HG03066 (cell line): ENCODE data around the gene PRICKLE3.

Experiments used
- ATAC-seq: cut with Tn5 transposase; IDR thresholded peaks from one replicate; pipeline ENCODE4 v1.9.1; 2021; ENCODE audit warnings: low read depth; ENCODE audit not compliant: unreplicated experiment

PRICKLE3 gene

GRCh38 chrX:49209434-49210251 lies 23.5 kb upstream of the PRICKLE3 start:
- no peak for ATAC-seq

GRCh38 chrX:49208399-49208798 lies 22.2 kb upstream of the PRICKLE3 start:
- ATAC-seq = no peak

- ATAC-seq = no peak
These were observed 20.4 kb upstream of the PRICKLE3 start for GRCh38 chrX:49206543-49206942.

- no peak for ATAC-seq
These were observed 19.3 kb upstream of the PRICKLE3 start for GRCh38 chrX:49205443-49205842.

- ATAC-seq = no peak
These were observed 18.5 kb upstream of the PRICKLE3 start for GRCh38 chrX:49204709-49205108.

- ATAC-seq = no peak
These were observed 17.8 kb upstream of the PRICKLE3 start for GRCh38 chrX:49204017-49204416.

GRCh38 chrX:49203536-49203935 lies 17.4 kb upstream of the PRICKLE3 start:
- no peak for ATAC-seq

GRCh38 chrX:49202022-49202421 lies 15.8 kb upstream of the PRICKLE3 start:
- ATAC-seq = no peak

GRCh38 chrX:49199906-49200771 lies 14.0 kb upstream of the PRICKLE3 start, which contains the start of gene SYP:
Gene SYP, minus strand, starts transcription at chrX:49200193. Its CDS starts 7 bp downstream, at chrX:49200186.
- ATAC-seq = peak; percentile 92

- no peak for ATAC-seq
These were observed 13.1 kb upstream of the PRICKLE3 start for GRCh38 chrX:49199315-49199595.

- no peak for ATAC-seq
These were observed 12.6 kb upstream of the PRICKLE3 start for GRCh38 chrX:49198540-49199314.

GRCh38 chrX:49197543-49198087 lies 11.4 kb upstream of the PRICKLE3 start:
- no peak for ATAC-seq

- no peak for ATAC-seq
These were observed 7.4 kb upstream of the PRICKLE3 start for GRCh38 chrX:49193542-49193964.

GRCh38 chrX:49192722-49193328 lies 6.7 kb upstream of the PRICKLE3 start:
- no peak for ATAC-seq

GRCh38 chrX:49191574-49192011 lies 5.4 kb upstream of the PRICKLE3 start:
- peak; percentile 2 for ATAC-seq

- ATAC-seq = peak; percentile 88
These were observed 4.8 kb upstream of the PRICKLE3 start for GRCh38 chrX:49190821-49191573.

- ATAC-seq = no peak
These were observed 3.4 kb upstream of the PRICKLE3 start for GRCh38 chrX:49189606-49190005.

- no peak for ATAC-seq
These were observed 2.4 kb upstream of the PRICKLE3 start for GRCh38 chrX:49188468-49189076.

GRCh38 chrX:49187526-49187925 lies 1.4 kb upstream of the PRICKLE3 start:
- ATAC-seq = no peak
